OCI-LY7 (cell line): ENCODE results near the gene PLXNA4.

Experiments
- EZH2phosphoT487 ChIP-seq: fragments of 200-600 bp; sonication (generic); IDR thresholded peaks from 2 replicates; pipeline ENCODE4 v1.6.1; 2018; ENCODE audit warnings: low read depth, borderline replicate concordance, mild to moderate bottlenecking, mixed run types, antibody characterized with exemption, low read length, moderate library complexity, mixed read lengths
- TF ChIP-seq, protein P1 (sequence below): fragments of 200-600 bp; sonication (generic); conservative IDR thresholded peaks from 2 replicates; pipeline ENCODE4 v1.5.1; 2014; ENCODE audit warnings: mild to moderate bottlenecking, antibody characterized with exemption, low read length, moderate library complexity, mixed read lengths

DNA sequence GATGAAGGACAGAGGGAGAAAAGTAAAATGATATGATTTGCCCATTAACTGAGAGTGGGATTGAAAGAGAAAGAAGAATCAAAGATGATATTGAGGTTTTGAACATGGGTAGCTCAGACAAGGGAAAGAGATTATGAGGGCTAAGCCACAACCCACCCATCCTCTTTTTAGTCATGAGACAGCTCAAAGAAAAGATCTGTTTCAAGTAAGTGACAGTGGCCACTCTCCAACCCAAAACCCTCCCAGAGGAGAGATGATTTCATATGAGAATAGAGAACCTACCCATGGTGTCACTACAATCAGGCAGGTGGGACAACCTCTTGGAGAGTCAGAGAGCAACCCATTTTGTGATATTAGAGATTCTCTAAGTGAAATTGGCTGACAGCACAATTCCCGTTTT is 32.2 kb downstream of the PLXNA4 start:
- TF ChIP-seq, protein P1, sequence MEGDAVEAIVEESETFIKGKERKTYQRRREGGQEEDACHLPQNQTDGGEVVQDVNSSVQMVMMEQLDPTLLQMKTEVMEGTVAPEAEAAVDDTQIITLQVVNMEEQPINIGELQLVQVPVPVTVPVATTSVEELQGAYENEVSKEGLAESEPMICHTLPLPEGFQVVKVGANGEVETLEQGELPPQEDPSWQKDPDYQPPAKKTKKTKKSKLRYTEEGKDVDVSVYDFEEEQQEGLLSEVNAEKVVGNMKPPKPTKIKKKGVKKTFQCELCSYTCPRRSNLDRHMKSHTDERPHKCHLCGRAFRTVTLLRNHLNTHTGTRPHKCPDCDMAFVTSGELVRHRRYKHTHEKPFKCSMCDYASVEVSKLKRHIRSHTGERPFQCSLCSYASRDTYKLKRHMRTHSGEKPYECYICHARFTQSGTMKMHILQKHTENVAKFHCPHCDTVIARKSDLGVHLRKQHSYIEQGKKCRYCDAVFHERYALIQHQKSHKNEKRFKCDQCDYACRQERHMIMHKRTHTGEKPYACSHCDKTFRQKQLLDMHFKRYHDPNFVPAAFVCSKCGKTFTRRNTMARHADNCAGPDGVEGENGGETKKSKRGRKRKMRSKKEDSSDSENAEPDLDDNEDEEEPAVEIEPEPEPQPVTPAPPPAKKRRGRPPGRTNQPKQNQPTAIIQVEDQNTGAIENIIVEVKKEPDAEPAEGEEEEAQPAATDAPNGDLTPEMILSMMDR: no peak
- no peak for TF ChIP-seq EZH2phosphoT487
